ENCODE data around the gene FILIP1L. TPM values are rescaled to one million over a fixed set of nuclear protein-coding genes. Genes with fewer than 3 reads are reported as not detected.

FILIP1L gene
- polyA plus RNA-seq, 3 donors = 0.13 to 0.40 (median 0.25) TPM

- Histone ChIP-seq H3K27ac (ENCODE audit: low read depth in 1 of 2, low read length in 2 of 2) (no peak overlapping the region), H2AFZ (ENCODE audit: insufficient read depth, low read depth, low read length, poor library complexity, severe bottlenecking) (no peak overlapping the region), H4K20me1 (ENCODE audit: insufficient read depth, low read length) (no peaks in the 10 kb centered on the region), H3K4me2 (replicated peaks; ENCODE audit: extremely low read depth, low read length, poor library complexity, severe bottlenecking) (no peak overlapping the region), H3K9ac (ENCODE audit: insufficient read depth, low read length, poor library complexity, severe bottlenecking) (no peak overlapping the region), H3K4me1 (ENCODE audit: control insufficient read depth in 1 of 2, insufficient read depth in 2 of 2, low read length in 2 of 2) (no peaks in the 10 kb centered on the region), H3K79me2 (ENCODE audit: insufficient read depth, low read length) (no peaks in the 10 kb centered on the region), H3K9me3 (replicated peaks in 1 of 2; ENCODE audit: control insufficient read depth in 1 of 2, insufficient read depth in 1 of 2, low read length in 2 of 2) (no peaks in the 10 kb centered on the region), H3K36me3 (replicated peaks in 1 of 2; ENCODE audit: control insufficient read depth in 1 of 2, insufficient read depth in 2 of 2, low read length in 2 of 2) (no peaks in the 10 kb centered on the region), H3K27me3 (ENCODE audit: control insufficient read depth in 2 of 2, insufficient read depth in 2 of 2, low read length in 2 of 2) (no peaks in the 10 kb centered on the region), H3K4me3 (replicated peaks in 1 of 3; ENCODE audit: low read depth in 2 of 3, low read length in 3 of 3) (no peak overlapping the region)
- Mint-ChIP-seq H3K27me3 (ENCODE audit: low read depth in 3 of 3) (peaks cover 0 to 1% (median 1%) of the 10 kb centered on the region in 3 donors), H3K4me3 (no peak overlapping the region), H3K4me1 (no peaks in the 10 kb centered on the region), H3K36me3 (no peaks in the 10 kb centered on the region), H3K9me3 (peaks cover 0 to 3% (median 0%) of the 10 kb centered on the region in 7 donors), H3K27ac (no peak overlapping the region)
- 83% methylated on average over 1 of the region's 1 CpG for WGBS (ENCODE audit: insufficient coverage)
- intact Hi-C loops (cut with micrococcal nuclease) = no loop called here
- DNase-seq = no peak
- TF ChIP-seq CTCF (IDR thresholded peaks at IDR 0.05) = no peak
These were observed 133.2 kb downstream of the FILIP1L start for GRCh38 chr3:99981138-99981537.

- no peaks in the 10 kb centered on the region for H3K27me3 ChIP-seq (ENCODE audit: control insufficient read depth in 2 of 2, insufficient read depth in 2 of 2, low read length in 2 of 2)
- Mint-ChIP-seq H3K4me3 (no peak overlapping the region), H3K9me3 (peaks cover 0 to 3% (median 0%) of the 10 kb centered on the region in 7 donors), H3K27me3 (ENCODE audit: low read depth in 3 of 3) (peaks cover 0 to 1% (median 1%) of the 10 kb centered on the region in 3 donors), H3K36me3 (no peaks in the 10 kb centered on the region), H3K27ac (no peak overlapping the region), H3K4me1 (no peaks in the 10 kb centered on the region)
- no peaks in the 10 kb centered on the region for H3K4me1 ChIP-seq (ENCODE audit: control insufficient read depth in 1 of 2, insufficient read depth in 2 of 2, low read length in 2 of 2)
- H3K9me3 ChIP-seq (replicated peaks in 1 of 2; ENCODE audit: control insufficient read depth in 1 of 2, insufficient read depth in 1 of 2, low read length in 2 of 2) = no peaks in the 10 kb centered on the region
- H3K36me3 ChIP-seq (replicated peaks in 1 of 2; ENCODE audit: control insufficient read depth in 1 of 2, insufficient read depth in 2 of 2, low read length in 2 of 2) = no peaks in the 10 kb centered on the region
- H2AFZ ChIP-seq (ENCODE audit: insufficient read depth, low read depth, low read length, poor library complexity, severe bottlenecking) = no peak overlapping the region
- no peaks in the 10 kb centered on the region for H3K79me2 ChIP-seq (ENCODE audit: insufficient read depth, low read length)
- H3K4me3 ChIP-seq (replicated peaks in 1 of 3; ENCODE audit: low read depth in 2 of 3, low read length in 3 of 3) = no peak overlapping the region
- DNase-seq = no peak
- no peak overlapping the region for H3K27ac ChIP-seq (ENCODE audit: low read depth in 1 of 2, low read length in 2 of 2)
- H4K20me1 ChIP-seq (ENCODE audit: insufficient read depth, low read length) = no peaks in the 10 kb centered on the region
- intact Hi-C loops (cut with micrococcal nuclease) = no loop called here
- 100% methylated on average over 2 of the region's 3 CpGs for WGBS (ENCODE audit: insufficient coverage)
- no peak for TF ChIP-seq CTCF (IDR thresholded peaks at IDR 0.05)
- H3K9ac ChIP-seq (ENCODE audit: insufficient read depth, low read length, poor library complexity, severe bottlenecking) = no peak overlapping the region
- H3K4me2 ChIP-seq (replicated peaks; ENCODE audit: extremely low read depth, low read length, poor library complexity, severe bottlenecking) = no peak overlapping the region
These were observed 133.7 kb downstream of the FILIP1L start for GRCh38 chr3:99980606-99981005.

All from CD14-positive monocyte (primary cell).